Type B pancreatic cell (in vitro differentiated cells): Measurements from ENCODE around the gene TSPAN4. TPM values are rescaled to one million over a fixed set of nuclear protein-coding genes. Genes with fewer than 3 reads are reported as not detected.

Experiments used
- DNase-seq: peaks from one replicate; pipeline ENCODE4 v3.0.0; 2021; ENCODE audit warnings: mixed read lengths; ENCODE audit not compliant: unreplicated experiment; ENCODE audit errors: extremely low spot score
- H3K27ac Mint-ChIP-seq: 2 replicates; pipeline ENCODE4 v1.8.0; 2021; ENCODE audit warnings: mild to moderate bottlenecking, mixed read lengths
- H3K27me3 Mint-ChIP-seq: 2 replicates; pipeline ENCODE4 v1.8.0; 2021; ENCODE audit warnings: mixed read lengths
- H3K36me3 Mint-ChIP-seq: 2 replicates; pipeline ENCODE4 v1.8.0; 2021; ENCODE audit warnings: mixed read lengths
- H3K4me1 Mint-ChIP-seq: one replicate; pipeline ENCODE4 v1.8.0; 2021; ENCODE audit warnings: mixed read lengths; ENCODE audit not compliant: unreplicated experiment
- H3K4me3 Mint-ChIP-seq: 2 replicates; pipeline ENCODE4 v1.8.0; 2021; ENCODE audit warnings: mild to moderate bottlenecking, mixed read lengths
- H3K9me3 Mint-ChIP-seq: 2 replicates; pipeline ENCODE4 v1.8.0; 2021; ENCODE audit warnings: mixed read lengths
- CTCF ChIP-seq: fragments of 200-600 bp; sonication (generic); conservative IDR thresholded peaks from 2 replicates; pipeline ENCODE4 v1.5.0; 2021; ENCODE audit warnings: antibody characterized with exemption, mild to moderate bottlenecking
- total RNA-seq: library from RNA; stranded (reverse); gene quantifications from 2 replicates; pipeline ENCODE4 v1.2.1, GENCODE V29; 2021; ENCODE audit warnings: low replicate concordance

TSPAN4 gene
- total RNA-seq, 1 donor from 2014 or later, result 43.2 TPM

DNA sequence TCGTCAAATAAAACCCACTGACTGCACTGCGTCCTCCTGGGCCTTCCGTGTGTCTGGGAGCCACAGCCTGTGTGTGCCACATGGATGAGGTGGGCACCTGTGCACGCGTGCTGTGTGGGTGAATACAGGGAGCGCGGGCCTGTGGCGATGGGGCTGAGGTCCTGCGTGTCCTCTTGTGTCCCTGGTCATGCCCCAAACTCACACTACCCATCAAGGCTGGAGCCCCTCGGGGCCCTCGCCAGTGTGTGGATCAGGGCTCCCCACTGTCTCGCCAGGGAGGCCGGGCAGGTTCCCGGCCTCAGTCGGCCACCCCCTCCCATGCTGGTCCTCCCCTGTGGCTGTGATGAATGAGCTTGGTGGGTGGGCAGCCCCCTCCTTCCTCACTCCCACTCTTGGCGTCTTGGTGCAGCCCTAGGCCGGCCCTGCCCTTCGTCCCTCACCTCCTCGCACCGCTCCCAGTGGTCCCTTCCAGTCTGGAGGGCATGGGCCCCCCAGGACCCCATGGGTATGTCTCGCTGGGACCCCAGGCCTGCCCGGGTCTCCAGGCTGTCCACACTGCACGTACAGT lies 10.6 kb upstream of the TSPAN4 start:
- no peaks in the 10 kb centered on the region for H3K9me3 Mint-ChIP-seq

DNA sequence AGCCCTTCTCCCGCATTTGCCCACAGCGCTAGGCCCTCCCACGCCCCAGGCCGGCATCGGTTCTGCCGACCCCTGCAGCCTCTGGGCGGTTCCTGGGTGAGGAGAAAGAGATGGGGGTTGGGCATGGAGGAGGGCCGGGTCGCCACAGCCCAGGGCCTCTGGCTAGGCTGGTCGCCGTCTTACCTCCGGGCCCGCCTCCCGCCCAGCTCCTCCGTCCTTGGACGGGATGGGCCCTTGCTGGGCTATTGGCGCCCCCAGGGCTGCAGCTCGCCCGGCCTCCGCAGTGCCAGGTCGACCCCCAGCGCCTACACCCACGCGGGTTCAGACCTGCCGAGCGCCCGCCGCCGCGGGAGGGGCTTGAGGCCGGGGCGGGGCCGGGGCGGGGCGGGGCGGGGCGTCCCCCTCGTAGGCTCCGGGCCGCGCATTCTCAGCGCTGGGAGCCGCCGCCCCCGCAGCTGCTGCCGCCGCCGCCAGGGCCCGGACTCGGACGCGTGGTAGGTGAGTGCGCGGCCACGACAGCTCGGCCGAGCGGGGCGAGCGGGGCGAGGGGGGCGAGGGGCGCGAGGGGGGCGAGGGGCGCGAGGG lies 10.0 kb upstream of the TSPAN4 start, which contains the start of gene CD151:
TSS of gene CD151 (plus strand) at position 424 of the 585 bp plus-strand sequence. CDS start 3,118 bp downstream, outside the sequence.
- Mint-ChIP-seq H3K27ac (peak within 1 kb of the TSS; percentile 89), H3K4me3 (peak within 1 kb of the TSS; percentile 84), H3K9me3 (no peaks in the 10 kb centered on the region), H3K36me3 (no peaks in the 10 kb centered on the region), H3K27me3 (peaks cover 38% of the 10 kb centered on the region), H3K4me1 (peaks cover 8% of the 10 kb centered on the region)
- peak; percentile 47 for TF ChIP-seq CTCF
- DNase-seq, result no peak

More for the DNA sequence above, 10.6 kb upstream of the TSPAN4 start:
- no peaks in the 10 kb centered on the region for H3K36me3 Mint-ChIP-seq
- TF ChIP-seq CTCF, result no peak
- DNase-seq, result no peak
- no peak overlapping the region for H3K27ac Mint-ChIP-seq
- H3K4me3 Mint-ChIP-seq, result peak overlapping the region; percentile 67
- peaks cover 40% of the 10 kb centered on the region for H3K27me3 Mint-ChIP-seq
- peaks cover 10% of the 10 kb centered on the region for H3K4me1 Mint-ChIP-seq

- no peak for DNase-seq
- Mint-ChIP-seq H3K27ac (peak overlapping the region; percentile 89), H3K9me3 (no peaks in the 10 kb centered on the region), H3K27me3 (peaks cover 32% of the 10 kb centered on the region), H3K4me1 (peaks cover 2% of the 10 kb centered on the region), H3K4me3 (peak overlapping the region; percentile 84), H3K36me3 (no peaks in the 10 kb centered on the region)
- peak; percentile 17 for TF ChIP-seq CTCF
Measured at GRCh38 chr11:833114-833791, 9.4 kb upstream of the TSPAN4 start.

DNA sequence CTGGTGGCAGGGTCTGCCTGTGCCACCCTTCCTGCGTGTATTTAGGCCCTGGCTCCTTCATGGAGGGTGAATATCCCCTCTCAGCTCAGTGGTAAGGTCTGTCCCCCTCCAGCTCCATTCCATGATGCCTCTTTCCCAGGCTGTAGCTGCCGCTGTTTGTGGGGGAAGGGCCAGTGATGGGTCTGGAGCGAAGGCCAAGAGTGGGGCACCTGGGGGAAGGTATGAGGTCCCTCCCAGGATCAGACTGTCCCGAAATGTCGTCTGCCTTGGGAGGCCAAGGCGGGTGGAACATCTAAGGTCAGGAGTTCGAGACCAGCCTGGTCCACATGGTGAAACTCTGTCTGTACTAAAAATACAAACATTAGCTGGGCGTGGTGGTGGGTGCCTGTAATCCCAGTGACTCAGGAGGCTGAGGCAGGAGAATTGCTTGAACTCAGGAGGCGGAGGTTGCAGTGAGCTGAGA lies 8.8 kb upstream of the TSPAN4 start:
- Mint-ChIP-seq H3K4me1 (no peaks in the 10 kb centered on the region), H3K27me3 (peaks cover 26% of the 10 kb centered on the region), H3K9me3 (no peaks in the 10 kb centered on the region), H3K36me3 (no peaks in the 10 kb centered on the region), H3K4me3 (peak overlapping the region; percentile 84), H3K27ac (peak overlapping the region; percentile 89)
- TF ChIP-seq CTCF, result no peak
- no peak for DNase-seq

DNA sequence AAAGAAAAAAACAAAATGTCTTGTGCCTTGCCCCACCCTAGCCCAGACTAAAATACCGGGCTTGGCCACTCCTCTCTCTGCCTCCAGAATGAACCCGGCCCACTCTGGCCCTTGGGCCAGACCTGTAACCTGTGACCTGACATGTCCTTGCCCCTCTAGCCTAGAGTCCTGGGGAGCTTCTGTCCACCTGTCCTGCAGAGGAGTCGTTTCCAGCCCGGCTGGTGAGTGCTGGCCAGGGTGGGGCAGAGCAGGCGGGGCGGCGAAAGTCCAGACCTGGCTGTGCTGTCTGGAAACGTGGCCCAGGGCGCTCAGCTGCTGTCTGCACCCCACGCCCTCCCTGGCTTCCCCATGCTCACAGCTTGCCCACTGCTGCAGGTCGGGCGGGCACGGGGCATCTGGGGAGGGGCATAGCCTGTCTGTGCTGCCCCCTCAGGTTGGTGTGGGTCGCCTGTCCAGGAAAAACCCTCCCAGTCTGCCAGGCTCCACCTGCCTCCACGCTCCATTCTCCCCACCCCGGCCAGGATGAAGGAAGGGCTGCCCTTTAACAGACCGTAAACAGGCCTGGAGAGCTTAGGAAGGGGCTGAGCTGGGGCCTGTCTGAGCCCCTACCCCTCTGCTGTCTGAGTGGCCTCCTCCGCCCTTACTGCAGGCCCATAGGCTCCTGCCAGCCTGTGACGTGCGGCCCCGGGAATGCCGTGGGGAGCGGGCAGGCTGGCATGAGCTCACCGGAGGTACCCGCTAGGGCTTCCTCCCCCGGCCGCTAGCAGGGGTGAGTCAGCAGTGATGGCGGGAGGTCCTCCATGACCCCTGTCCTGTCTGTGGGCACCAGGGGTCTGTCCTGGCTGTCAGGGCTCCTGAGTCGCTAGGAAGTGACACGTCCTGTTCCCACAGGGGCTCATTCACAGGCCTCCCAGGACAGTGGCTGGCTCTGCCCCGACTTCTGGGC lies 8.0 kb upstream of the TSPAN4 start:
- DNase-seq, result no peak
- no peaks in the 10 kb centered on the region for H3K4me1 Mint-ChIP-seq
- peak overlapping the region; percentile 89 for H3K27ac Mint-ChIP-seq
- no peaks in the 10 kb centered on the region for H3K36me3 Mint-ChIP-seq
- peak overlapping the region; percentile 84 for H3K4me3 Mint-ChIP-seq
- H3K27me3 Mint-ChIP-seq, result peaks cover 18% of the 10 kb centered on the region
- no peak for TF ChIP-seq CTCF
- no peaks in the 10 kb centered on the region for H3K9me3 Mint-ChIP-seq
